SK-N-MC (cell line): ENCODE results near the gene NPLOC4.

ENCODE experiments used
- EZH2 ChIP-seq: fragments of 200-600 bp; sonication (generic); IDR thresholded peaks from one replicate; pipeline ENCODE4 v1.6.1; 2017; ENCODE audit warnings: antibody characterized with exemption
- FOXP2 ChIP-seq: optimal IDR thresholded peaks from 2 replicates; pipeline ENCODE3; 2011; ENCODE audit warnings: mild to moderate bottlenecking, moderate library complexity; ENCODE audit not compliant: insufficient read depth; ENCODE audit errors: extremely low read length, control extremely low read depth
- POLR2AphosphoS5 ChIP-seq: IDR thresholded peaks from 2 replicates; pipeline ENCODE4 v1.6.1; 2012; ENCODE audit warnings: mild to moderate bottlenecking, low read depth, low read length, borderline replicate concordance

DNA sequence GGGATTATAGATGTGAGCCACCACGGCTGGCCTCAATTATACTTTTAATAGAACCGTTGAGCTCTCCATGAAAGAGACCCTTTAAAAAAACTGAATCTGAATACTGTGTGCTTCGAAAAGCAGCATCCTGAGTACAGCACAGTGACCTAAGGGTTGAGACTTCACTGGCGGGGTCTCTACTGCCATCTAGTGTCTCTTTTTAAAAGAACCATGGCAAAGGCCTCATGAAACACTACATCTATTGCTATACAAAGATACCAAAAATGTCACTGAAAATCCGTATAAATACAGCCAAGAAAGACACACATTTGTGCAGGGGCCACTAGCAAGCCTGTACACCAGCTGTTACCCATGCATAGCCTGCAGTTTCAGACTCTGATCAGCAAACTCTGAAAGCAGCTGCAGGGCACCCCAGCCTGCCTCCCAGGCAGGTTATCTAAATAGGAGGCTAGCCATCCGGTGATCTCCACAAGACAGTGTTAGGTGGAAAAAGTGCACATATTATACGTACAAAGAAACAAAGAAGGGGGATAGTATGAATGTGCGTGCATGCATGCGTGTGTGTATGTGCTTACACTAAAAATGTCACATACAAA is 35.3 kb downstream of the NPLOC4 start:
- TF ChIP-seq EZH2 (no peak), POLR2AphosphoS5 (no peak), FOXP2 (no peak)
